NT2/D1 (cell line): ENCODE measurements around the gene LASP1NB.
"Not testable (repeated sequence)": the region's sequence is repeated elsewhere in the genome, so short reads cannot be mapped to it uniquely, and the experiment has no call there.

Experiments
- DNase-seq: peaks from one replicate; pipeline ENCODE4 v3.0.0-alpha.2; 2011; ENCODE audit warnings: low read depth, low spot score
- H3K27me3 ChIP-seq: 2 replicates; pipeline ENCODE4 v1.6.0; 2011; ENCODE audit warnings: mild to moderate bottlenecking; ENCODE audit not compliant: insufficient read length, insufficient read depth
- H3K36me3 ChIP-seq: 2 replicates; pipeline ENCODE4 v1.6.1; 2011; ENCODE audit warnings: mild to moderate bottlenecking, low read length, mixed read lengths; ENCODE audit not compliant: insufficient read depth, insufficient read length
- H3K4me1 ChIP-seq: 2 replicates; pipeline ENCODE4 v1.5.1; 2011; ENCODE audit not compliant: insufficient read depth, insufficient read length
- H3K4me3 ChIP-seq: 2 replicates; pipeline ENCODE4 v1.5.1; 2011; ENCODE audit warnings: low read depth; ENCODE audit not compliant: insufficient read length
- H3K9ac ChIP-seq: 2 replicates; pipeline ENCODE4 v1.6.0; 2011; ENCODE audit warnings: low read depth; ENCODE audit not compliant: insufficient read length
- H3K9me3 ChIP-seq: 2 replicates; pipeline ENCODE4 v1.5.1; 2011; ENCODE audit warnings: mild to moderate bottlenecking, low read length; ENCODE audit not compliant: insufficient read depth
- SUZ12 ChIP-seq: IDR thresholded peaks from 2 replicates; pipeline ENCODE4 v1.6.1; 2011; ENCODE audit not compliant: insufficient read length, insufficient read depth; ENCODE audit errors: extremely low read depth
- YY1 ChIP-seq: IDR thresholded peaks from 2 replicates; pipeline ENCODE4 v1.6.1; 2011; ENCODE audit not compliant: insufficient read length, insufficient read depth
- ZNF274 ChIP-seq: IDR thresholded peaks from 2 replicates; pipeline ENCODE4 v1.6.1; 2011; ENCODE audit warnings: mild to moderate bottlenecking, low read depth, low read length

The LASP1NB gene

DNA sequence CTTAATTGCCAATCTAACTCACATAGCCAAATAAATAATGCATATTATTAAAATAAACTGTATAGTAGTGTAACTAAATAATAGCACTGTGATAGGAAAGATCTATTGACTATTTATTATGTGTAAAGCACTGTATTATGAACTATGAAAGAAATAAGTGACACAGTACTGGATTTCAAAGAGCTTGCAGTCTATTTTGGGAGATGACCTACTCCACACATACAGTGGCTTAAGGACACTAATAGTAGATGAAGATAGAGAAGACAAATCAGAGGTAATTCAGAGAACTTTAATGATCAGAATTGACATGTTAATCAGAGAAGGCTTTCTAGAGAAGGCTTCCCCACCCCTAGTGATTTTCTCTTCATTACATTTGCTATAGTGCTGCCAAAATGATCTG is 14.6 kb downstream of the LASP1NB start:
- Histone ChIP-seq H3K9ac (no peak overlapping the region), H3K36me3 (no peaks in the 10 kb centered on the region), H3K9me3 (no peaks in the 10 kb centered on the region), H3K4me3 (no peak overlapping the region), H3K4me1 (no peaks in the 10 kb centered on the region), H3K27me3 (no peaks in the 10 kb centered on the region)
- TF ChIP-seq SUZ12 = no peak
- TF ChIP-seq YY1 = no peak
- TF ChIP-seq ZNF274 = no peak
- no peak for DNase-seq

DNA sequence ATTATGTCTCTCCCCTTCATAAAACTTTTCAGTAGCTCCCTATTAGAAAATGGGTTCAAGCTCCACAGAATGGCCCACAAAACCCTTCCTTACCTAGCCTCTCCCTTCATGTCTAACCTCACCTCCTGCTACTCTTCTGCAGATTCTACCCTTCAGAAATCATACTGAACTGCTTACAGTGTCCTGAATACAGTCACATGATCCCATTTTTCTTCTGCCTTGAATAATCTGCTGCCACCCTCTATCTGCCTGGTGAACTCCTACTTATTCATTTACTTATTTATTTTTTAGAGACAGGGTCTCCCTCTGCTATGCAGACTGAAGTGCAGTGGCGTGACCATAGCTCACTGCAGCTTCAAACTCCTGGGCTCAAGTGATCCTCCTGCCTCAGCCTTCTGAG is 15.0 kb downstream of the LASP1NB start:
- TF ChIP-seq YY1 (no peak), ZNF274 (no peak), SUZ12 (no peak)
- H3K4me3 ChIP-seq = no peak overlapping the region
- no peak overlapping the region for H3K9ac ChIP-seq
- no peak for DNase-seq
- H3K4me1 ChIP-seq = no peaks in the 10 kb centered on the region
- no peaks in the 10 kb centered on the region for H3K27me3 ChIP-seq
- no peaks in the 10 kb centered on the region for H3K36me3 ChIP-seq
- no peaks in the 10 kb centered on the region for H3K9me3 ChIP-seq

DNA sequence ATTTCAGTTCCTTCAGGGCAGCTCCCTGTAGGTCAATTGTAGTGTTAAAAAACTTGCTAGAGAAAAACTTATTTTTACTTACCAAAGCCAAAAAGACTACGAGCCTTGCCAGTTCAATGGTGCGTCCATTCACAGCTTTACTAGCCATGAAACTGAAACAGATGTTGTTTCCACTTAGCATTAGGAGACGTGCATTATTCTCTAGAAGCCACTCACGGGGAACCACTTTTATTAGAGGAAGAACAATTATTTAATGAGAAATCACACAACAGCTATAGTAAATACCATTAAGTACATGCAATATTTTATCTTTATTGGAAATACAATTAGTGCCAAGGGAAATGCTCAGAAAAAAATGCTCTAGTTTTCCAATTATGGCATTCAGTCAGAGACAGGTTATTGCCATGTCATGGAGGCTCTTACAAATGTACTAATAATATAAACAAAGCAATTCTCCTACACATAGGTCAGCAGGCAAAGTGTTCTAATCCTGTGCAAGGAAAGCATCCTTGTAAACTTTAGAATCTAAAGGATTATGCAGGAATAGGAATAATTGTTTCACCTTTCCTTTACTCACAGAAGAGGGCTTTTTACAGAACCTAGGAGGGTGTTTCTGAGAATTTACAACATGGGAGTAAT is 17.4 kb downstream of the LASP1NB start:
- H3K9ac ChIP-seq = no peak overlapping the region
- H3K4me3 ChIP-seq = no peak overlapping the region
- TF ChIP-seq YY1 (no peak), SUZ12 (no peak), ZNF274 (no peak)
- no peaks in the 10 kb centered on the region for H3K27me3 ChIP-seq
- no peaks in the 10 kb centered on the region for H3K9me3 ChIP-seq
- no peak for DNase-seq
- no peaks in the 10 kb centered on the region for H3K36me3 ChIP-seq
- H3K4me1 ChIP-seq = no peaks in the 10 kb centered on the region

DNA sequence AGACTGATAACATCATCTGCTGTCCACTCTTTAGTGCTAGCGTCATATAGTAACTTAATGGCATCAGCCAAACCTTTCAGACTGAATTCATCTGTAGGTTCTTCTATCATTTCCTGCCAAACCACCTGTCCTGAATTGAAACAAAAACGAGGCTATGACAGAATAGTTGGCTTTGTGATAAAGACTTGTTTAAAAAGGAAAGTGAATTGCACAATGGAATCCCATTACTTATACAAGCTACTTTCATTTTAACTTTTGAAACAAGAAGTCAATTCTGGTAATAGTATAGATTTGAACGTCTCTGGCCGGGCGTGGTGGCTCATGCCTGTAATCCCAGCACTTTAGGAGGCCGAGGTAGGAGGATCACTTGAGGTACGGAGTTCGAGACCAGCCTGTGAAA is 18.2 kb downstream of the LASP1NB start:
- no peaks in the 10 kb centered on the region for H3K4me1 ChIP-seq
- H3K36me3 ChIP-seq = no peaks in the 10 kb centered on the region
- TF ChIP-seq YY1 (no peak), SUZ12 (no peak), ZNF274 (no peak)
- H3K27me3 ChIP-seq = no peaks in the 10 kb centered on the region
- H3K9me3 ChIP-seq = no peaks in the 10 kb centered on the region
- DNase-seq = no peak
- H3K9ac ChIP-seq = no peak overlapping the region
- no peak overlapping the region for H3K4me3 ChIP-seq

DNA sequence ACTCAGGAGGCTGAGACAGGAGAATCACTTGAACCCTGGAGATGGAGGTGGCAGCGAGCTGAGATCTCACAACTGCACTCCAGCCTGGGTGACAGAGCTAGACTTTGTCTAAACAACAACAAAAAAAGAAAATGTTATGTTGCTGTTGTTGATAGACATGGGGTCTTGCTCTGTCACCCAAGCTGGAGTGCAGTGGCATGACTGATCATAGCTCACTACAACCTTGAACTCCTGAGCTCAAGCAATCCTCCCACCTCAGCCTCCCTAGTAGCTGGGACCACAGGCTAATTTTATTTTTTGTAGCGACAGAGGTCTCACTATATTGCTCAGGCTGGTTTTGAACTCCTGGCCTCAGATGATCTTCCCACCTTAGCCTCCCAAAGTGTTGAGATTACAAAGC is 21.8 kb downstream of the LASP1NB start:
- H3K9me3 ChIP-seq = no peaks in the 10 kb centered on the region
- no peak overlapping the region for H3K4me3 ChIP-seq
- DNase-seq = no peak
- no peaks in the 10 kb centered on the region for H3K4me1 ChIP-seq
- H3K36me3 ChIP-seq = no peaks in the 10 kb centered on the region
- no peak overlapping the region for H3K9ac ChIP-seq
- no peaks in the 10 kb centered on the region for H3K27me3 ChIP-seq
- TF ChIP-seq ZNF274 = no peak

DNA sequence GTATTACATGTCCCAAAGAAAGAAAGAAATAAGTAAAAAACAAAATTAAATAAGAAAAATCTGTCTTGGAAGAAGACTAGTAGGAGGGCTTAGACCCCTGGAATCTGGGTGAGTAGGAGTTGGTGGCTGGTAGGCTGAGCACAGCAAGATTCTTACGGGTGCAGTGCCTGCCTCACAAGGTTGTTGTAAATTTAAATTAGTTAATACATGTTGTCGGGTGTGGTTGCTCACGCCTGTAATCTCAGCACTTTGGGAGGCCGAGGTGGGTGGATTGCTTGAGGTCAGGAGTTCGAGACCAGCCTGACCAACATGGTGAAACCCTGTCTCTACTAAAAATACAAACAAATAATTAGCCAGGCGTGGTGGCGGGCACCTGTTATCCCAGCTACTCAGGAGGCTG is 28.4 kb downstream of the LASP1NB start:
- not testable (repeated sequence) for H3K9ac ChIP-seq, H3K36me3 ChIP-seq, H3K27me3 ChIP-seq, H3K4me3 ChIP-seq, DNase-seq, H3K4me1 ChIP-seq, H3K9me3 ChIP-seq

DNA sequence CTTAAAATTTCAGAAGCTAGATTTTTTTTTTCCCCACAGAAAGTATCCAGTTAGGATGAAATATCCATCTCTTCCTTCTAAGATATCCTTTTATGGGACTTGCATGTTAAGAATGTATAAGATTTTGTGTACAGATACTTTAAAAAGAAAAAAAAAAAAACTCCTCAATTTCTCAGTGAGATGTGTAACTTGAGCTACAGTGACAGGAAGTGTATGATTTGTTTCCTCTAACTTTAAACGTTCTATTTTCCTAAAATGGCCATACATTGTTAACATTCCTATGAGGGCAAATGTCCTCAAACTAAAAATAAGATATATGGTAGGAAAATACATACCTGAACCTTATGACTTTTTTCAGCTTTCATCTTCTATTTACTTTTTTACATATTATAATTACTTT is 32.9 kb downstream of the LASP1NB start:
- Histone ChIP-seq H3K4me1 (no peaks in the 10 kb centered on the region), H3K9ac (no peak overlapping the region), H3K4me3 (no peak overlapping the region), H3K27me3 (no peaks in the 10 kb centered on the region), H3K36me3 (no peaks in the 10 kb centered on the region), H3K9me3 (no peaks in the 10 kb centered on the region)
- no peak for TF ChIP-seq YY1
- no peak for TF ChIP-seq SUZ12
- DNase-seq = no peak

DNA sequence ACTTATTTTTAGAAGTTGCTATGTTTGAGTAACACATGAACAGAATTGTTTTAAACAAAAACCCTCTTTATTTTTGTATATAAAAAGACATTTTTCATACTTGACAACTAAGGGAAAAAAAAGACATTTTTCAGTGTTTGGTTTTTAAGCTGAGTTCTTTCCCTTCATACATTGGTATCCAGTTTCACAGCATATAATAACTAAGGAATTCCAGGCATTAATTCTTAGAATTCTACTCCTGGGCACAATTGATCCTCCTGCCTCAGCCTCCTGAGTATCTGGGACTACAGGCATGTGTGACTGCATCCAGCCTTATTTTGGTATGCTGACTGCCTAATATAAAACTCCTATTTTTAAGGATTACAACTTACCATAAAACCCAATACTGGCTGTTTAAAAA is 33.3 kb downstream of the LASP1NB start:
- TF ChIP-seq YY1 = no peak
- TF ChIP-seq ZNF274 = no peak
- no peak for TF ChIP-seq SUZ12
- no peaks in the 10 kb centered on the region for H3K36me3 ChIP-seq
- no peak overlapping the region for H3K4me3 ChIP-seq
- H3K9ac ChIP-seq = no peak overlapping the region
- H3K4me1 ChIP-seq = no peaks in the 10 kb centered on the region
- DNase-seq = no peak
- H3K27me3 ChIP-seq = no peaks in the 10 kb centered on the region
- no peaks in the 10 kb centered on the region for H3K9me3 ChIP-seq
